Measurements from ENCODE around the gene TBXAS1. TPM values are rescaled to one million over a fixed set of nuclear protein-coding genes. Genes with fewer than 3 reads are reported as not detected.

Gene TBXAS1
- total and polyA plus RNA-seq, 2 of the 8 experiments (the other 6 are each of a cell fraction or from before 2014, with no cell fraction given) = 0.86 to 2.1 TPM

- H3K9ac ChIP-seq (replicated peaks in 1 of 4; ENCODE audit: extremely low read depth in 1 of 4, low read depth in 3 of 4, low read length in 3 of 4) = no peak overlapping the region
- ChIA-PET CTCF (ENCODE audit: partially characterized antibody) (interaction anchor here (2.3 kb wide), 1 partner anchor 14 kb away, joined by 12 read pairs; no protein-coding TSS in a partner anchor), POLR2A (ENCODE audit: partially characterized antibody) (no interaction called here)
- H4K5ac ChIP-seq (ENCODE audit: insufficient read length, low read depth, low read length) = no peak overlapping the region
- no peak overlapping the region for H2BK12ac ChIP-seq (ENCODE audit: low read depth, low read length)
- no peak for FAIRE-seq
- H2BK120ac ChIP-seq (replicated peaks; ENCODE audit: low read depth, low read length) = no peak overlapping the region
- H3K36me3 ChIP-seq (ENCODE audit: control insufficient read depth in 2 of 4, insufficient read depth in 4 of 4, low read length in 3 of 4) = no peaks in the 10 kb centered on the region
- no peak overlapping the region for H2AFZ ChIP-seq (ENCODE audit: low read length)
- H3K4me2 ChIP-seq (ENCODE audit: insufficient read depth in 1 of 2, low read depth in 2 of 2, low read length in 2 of 2) = no peak overlapping the region
- no peak overlapping the region for H4K91ac ChIP-seq (replicated peaks; ENCODE audit: insufficient read length, low read length)
- no peak overlapping the region for H2AK5ac ChIP-seq (ENCODE audit: low read depth, low read length)
- H3K14ac ChIP-seq (ENCODE audit: insufficient read length) = no peak overlapping the region
- no peak overlapping the region for H4K8ac ChIP-seq (ENCODE audit: extremely low read depth, insufficient read depth, low read length)
- no peaks in the 10 kb centered on the region for H3K23me2 ChIP-seq (ENCODE audit: low read depth, low read length)
- H3K27me3 ChIP-seq (replicated peaks in 1 of 4; ENCODE audit: control insufficient read depth in 3 of 4, extremely low read depth in 1 of 4, insufficient read depth in 3 of 4, low read length in 3 of 4) = peaks cover 0 to 2% (median 0%) of the 10 kb centered on the region in 4 experiments; a peak in 1 of 7 replicates
- H3K4me3 ChIP-seq (ENCODE audit: extremely low read depth in 1 of 4, insufficient read depth in 2 of 4, low read depth in 3 of 4, low read length in 4 of 4) = no peak overlapping the region
- no peak overlapping the region for H2BK5ac ChIP-seq (ENCODE audit: low read depth, low read length)
- H3K23ac ChIP-seq (ENCODE audit: insufficient read length) = no peak overlapping the region
- no peaks in the 10 kb centered on the region for H3K79me1 ChIP-seq (ENCODE audit: low read depth, low read length)
- H3K56ac ChIP-seq (replicated peaks; ENCODE audit: insufficient read length, low read depth, low read length) = no peak overlapping the region
- peak overlapping the region; percentile 81; the same call in 1 of the 2 replicates for H2BK15ac ChIP-seq (ENCODE audit: low read length)
- no peak for DNase-seq (ENCODE audit: low read depth in 1 of 2, low spot score in 2 of 2)
- no peak overlapping the region for H3K18ac ChIP-seq (ENCODE audit: extremely low read depth, low read length)
- H2BK20ac ChIP-seq (ENCODE audit: low read length) = no peak overlapping the region
- no peaks in the 10 kb centered on the region for H4K20me1 ChIP-seq (replicated peaks in 1 of 2; ENCODE audit: control insufficient read depth in 1 of 2, insufficient read depth in 2 of 2, low read length in 2 of 2)
- no peak overlapping the region for H3K4ac ChIP-seq (replicated peaks; ENCODE audit: insufficient read length, low read depth, low read length)
- H3K79me2 ChIP-seq (ENCODE audit: control insufficient read depth in 1 of 2, insufficient read depth in 2 of 2, low read length in 2 of 2) = no peaks in the 10 kb centered on the region
- H3K27ac ChIP-seq (ENCODE audit: low read depth, low read length) = no peak overlapping the region
- 88% methylated on average over 4 of the region's 5 CpGs; no CpG with 5 or more reads in 1 of the 2 experiments for WGBS, 2 experiments (ENCODE audit: extremely low coverage in 1 of 2, insufficient coverage in 1 of 2, insufficient read length in 1 of 2, insufficient replicate concordance in 2 of 2, low coverage in 1 of 2, low lambda C conversion rate in 2 of 2, missing lambda C conversion rate in 1 of 2)
- peaks cover 0 to 9% (median 0%) of the 10 kb centered on the region in 4 experiments; a peak in 2 of 7 replicates for H3K4me1 ChIP-seq (replicated peaks in 1 of 4; ENCODE audit: control insufficient read depth in 3 of 4, insufficient read depth in 4 of 4, low read length in 3 of 4)
- H3K9me3 ChIP-seq (ENCODE audit: insufficient read depth in 2 of 2, low read depth in 1 of 2, low read length in 1 of 2) = no peaks in the 10 kb centered on the region
These were observed 162.2 kb downstream of the TBXAS1 start for GRCh38 chr7:139991269-139991666.

Measured in H1 (cell line).